Fibroblast of lung (primary cell): ENCODE results near the gene MSI2.

Experiments
- EZH2 ChIP-seq: IDR thresholded peaks from 2 replicates; pipeline ENCODE4 v1.5.1; 2012; ENCODE audit warnings: low read length, control low read depth, mild to moderate bottlenecking; ENCODE audit errors: missing control alignments
- TF ChIP-seq, protein P1 (sequence below), 2 donors: IDR thresholded peaks in 1 of 2; conservative IDR thresholded peaks in 1 of 2; 1 replicate in 1 of 2; 2 replicates in 1 of 2; pipeline ENCODE4 v1.5.1; 2011 to 2012; ENCODE audit warnings: low read length in 2 of 2, control low read depth in 1 of 2, inconsistent platforms in 1 of 2, low read depth in 1 of 2, mild to moderate bottlenecking in 1 of 2

DNA sequence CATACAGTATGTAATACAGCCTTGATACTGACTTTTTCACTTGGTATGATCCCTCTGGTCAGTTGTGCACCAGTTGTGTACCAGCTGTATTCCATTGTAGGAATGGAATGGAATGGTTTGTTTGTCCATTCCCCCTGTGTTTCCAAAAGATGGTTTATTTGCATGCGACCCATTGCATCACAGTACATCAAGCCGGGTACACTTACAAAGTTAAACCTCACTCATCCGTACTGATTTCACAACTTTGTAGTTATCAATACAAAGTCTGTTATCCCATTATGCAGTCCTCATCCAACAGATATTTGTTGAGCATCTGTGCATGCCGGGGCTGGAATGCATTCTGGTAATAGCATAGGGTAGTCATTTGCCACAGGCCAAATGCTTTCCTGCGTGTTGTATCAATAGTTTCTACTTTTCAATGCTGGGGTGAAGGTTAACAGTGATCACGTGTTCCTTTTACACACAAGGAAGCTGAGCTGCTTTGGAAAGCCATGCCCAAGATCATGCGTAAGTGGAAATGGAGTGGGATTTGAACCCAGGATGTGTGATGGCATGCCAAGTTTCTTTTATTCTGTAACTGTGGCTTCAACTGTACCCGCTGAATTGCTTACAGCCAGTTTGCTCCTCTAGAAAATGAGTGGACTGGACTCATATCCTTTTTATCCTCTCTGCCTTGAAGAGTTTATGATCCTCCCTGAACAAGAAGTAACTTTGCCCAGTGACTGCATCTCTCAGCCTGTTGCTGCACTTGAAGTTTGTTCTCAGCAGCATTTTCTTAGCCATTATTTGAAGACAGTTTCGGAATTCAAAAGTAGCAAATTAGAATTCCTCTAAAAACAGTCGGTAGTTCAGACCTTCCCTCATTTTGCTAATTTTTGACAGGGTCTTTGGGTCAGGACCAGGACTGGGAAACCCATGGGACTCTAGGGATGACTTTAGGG lies 260.2 kb downstream of the MSI2 start:
- TF ChIP-seq, protein P1, sequence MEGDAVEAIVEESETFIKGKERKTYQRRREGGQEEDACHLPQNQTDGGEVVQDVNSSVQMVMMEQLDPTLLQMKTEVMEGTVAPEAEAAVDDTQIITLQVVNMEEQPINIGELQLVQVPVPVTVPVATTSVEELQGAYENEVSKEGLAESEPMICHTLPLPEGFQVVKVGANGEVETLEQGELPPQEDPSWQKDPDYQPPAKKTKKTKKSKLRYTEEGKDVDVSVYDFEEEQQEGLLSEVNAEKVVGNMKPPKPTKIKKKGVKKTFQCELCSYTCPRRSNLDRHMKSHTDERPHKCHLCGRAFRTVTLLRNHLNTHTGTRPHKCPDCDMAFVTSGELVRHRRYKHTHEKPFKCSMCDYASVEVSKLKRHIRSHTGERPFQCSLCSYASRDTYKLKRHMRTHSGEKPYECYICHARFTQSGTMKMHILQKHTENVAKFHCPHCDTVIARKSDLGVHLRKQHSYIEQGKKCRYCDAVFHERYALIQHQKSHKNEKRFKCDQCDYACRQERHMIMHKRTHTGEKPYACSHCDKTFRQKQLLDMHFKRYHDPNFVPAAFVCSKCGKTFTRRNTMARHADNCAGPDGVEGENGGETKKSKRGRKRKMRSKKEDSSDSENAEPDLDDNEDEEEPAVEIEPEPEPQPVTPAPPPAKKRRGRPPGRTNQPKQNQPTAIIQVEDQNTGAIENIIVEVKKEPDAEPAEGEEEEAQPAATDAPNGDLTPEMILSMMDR (conservative IDR thresholded peaks at IDR 0.05 in 1 of 2, IDR thresholded peaks at IDR 0.05 in 1 of 2; ENCODE audit: low read depth in 1 of 2, low read length in 2 of 2): no peak
- TF ChIP-seq EZH2: no peak
